Spleen (tissue), 7 donors: ENCODE results near the gene PKD2L2.

Experiments used
- POLR2A ChIP-seq, 3 donors: fragments of 450-650 bp; IDR thresholded peaks; one replicate each; pipeline ENCODE4 v1.5.1; 2017; ENCODE audit warnings: antibody characterized with exemption in 3 of 3, mild to moderate bottlenecking in 1 of 3
- TF ChIP-seq, protein P1 (sequence below), 11 experiments: fragments of 200-600 bp in 7 of 11; fragments of 450-650 bp in 4 of 11; sonication (generic) in 4 of 11; IDR thresholded peaks in 8 of 11; conservative IDR thresholded peaks in 3 of 11; 1 replicate in 7 of 11; 2 replicates in 4 of 11; pipeline versions ENCODE4 v1.4.0 to v1.8.0; 2016 to 2021; ENCODE audit warnings: antibody characterized with exemption in 11 of 11, inconsistent platforms in 4 of 11, mild to moderate bottlenecking in 1 of 11
- donor health status: DM: no; HTN: no; CAD: no; lungs with moderate emphysema.
- donor health status: DM: no; HTN: no; CAD: no.
- donor health status: DM: no; HTN: no; CAD: no.

DNA sequence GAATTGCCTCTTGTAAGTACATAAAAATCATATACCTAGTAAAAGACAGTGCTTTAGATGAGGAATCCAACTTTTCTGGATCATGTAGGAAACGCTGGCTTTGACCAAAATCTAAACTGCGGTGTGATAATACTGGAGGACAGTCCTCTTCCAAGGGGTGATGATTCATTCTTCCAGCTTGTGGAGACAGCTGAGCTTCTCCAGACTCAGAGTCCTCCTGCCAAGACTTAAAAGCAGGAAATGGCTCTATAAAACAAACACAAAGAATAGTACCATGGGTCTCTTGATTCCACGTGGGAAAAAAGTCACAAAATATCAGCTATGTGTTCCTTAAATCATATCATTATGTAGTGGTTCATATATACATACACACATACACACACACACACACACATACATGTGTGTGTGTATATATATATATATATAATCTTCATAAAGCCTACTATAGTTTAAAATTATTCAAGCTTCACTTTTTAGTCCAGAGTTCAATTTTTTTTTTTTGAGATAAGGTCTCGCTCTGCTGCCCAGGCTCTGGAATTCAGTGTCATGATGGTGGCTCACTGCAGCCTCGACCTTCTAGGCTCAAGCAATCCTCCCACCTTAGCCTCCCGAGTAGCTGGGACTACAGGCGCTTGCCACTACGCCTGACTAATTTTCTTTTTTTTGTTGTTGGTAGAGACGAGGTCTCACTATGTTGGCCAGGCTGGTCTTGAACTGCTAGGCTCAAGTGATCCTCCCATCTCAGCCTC is 65.0 kb downstream of the PKD2L2 start:
- TF ChIP-seq, protein P1, sequence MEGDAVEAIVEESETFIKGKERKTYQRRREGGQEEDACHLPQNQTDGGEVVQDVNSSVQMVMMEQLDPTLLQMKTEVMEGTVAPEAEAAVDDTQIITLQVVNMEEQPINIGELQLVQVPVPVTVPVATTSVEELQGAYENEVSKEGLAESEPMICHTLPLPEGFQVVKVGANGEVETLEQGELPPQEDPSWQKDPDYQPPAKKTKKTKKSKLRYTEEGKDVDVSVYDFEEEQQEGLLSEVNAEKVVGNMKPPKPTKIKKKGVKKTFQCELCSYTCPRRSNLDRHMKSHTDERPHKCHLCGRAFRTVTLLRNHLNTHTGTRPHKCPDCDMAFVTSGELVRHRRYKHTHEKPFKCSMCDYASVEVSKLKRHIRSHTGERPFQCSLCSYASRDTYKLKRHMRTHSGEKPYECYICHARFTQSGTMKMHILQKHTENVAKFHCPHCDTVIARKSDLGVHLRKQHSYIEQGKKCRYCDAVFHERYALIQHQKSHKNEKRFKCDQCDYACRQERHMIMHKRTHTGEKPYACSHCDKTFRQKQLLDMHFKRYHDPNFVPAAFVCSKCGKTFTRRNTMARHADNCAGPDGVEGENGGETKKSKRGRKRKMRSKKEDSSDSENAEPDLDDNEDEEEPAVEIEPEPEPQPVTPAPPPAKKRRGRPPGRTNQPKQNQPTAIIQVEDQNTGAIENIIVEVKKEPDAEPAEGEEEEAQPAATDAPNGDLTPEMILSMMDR (IDR thresholded peaks at IDR 0.05 in 8 of 11, conservative IDR thresholded peaks at IDR 0.05 in 3 of 11) = no peak
- TF ChIP-seq POLR2A (IDR thresholded peaks at IDR 0.05) = no peak
